Kidney (tissue), 14 donors: ENCODE data around the gene USP28. TPM values are rescaled to one million over a fixed set of nuclear protein-coding genes. Genes with fewer than 3 reads are reported as not detected.

ENCODE experiments used
- DNase-seq, 5 donors: peaks; one replicate each; pipeline ENCODE4 v3.0.0-alpha.2; 2013 to 2020
- FAIRE-seq: peaks from 2 replicates; lab custom pipeline; 2012; peaks lifted over from hg19 to GRCh38; lab: Jason Lieb, UNC
- H3K27ac ChIP-seq, 2 donors: one replicate each; pipeline ENCODE4 v1.7.0; 2013; ENCODE audit warnings: low read depth in 2 of 2, low read length in 2 of 2, inconsistent platforms in 1 of 2
- H3K27me3 ChIP-seq: one replicate; pipeline ENCODE4 v1.7.1; 2013; ENCODE audit warnings: low read length, inconsistent platforms; ENCODE audit not compliant: control insufficient read depth, insufficient read depth
- H3K36me3 ChIP-seq, 3 donors: one replicate each; pipeline versions ENCODE4 v1.7.0 to v1.7.1; 2013; ENCODE audit warnings: low read length in 3 of 3, control low read depth in 1 of 3, inconsistent platforms in 1 of 3; ENCODE audit not compliant: insufficient read depth in 3 of 3, control insufficient read depth in 2 of 3
- H3K4me1 ChIP-seq, 3 donors: one replicate each; pipeline versions ENCODE4 v1.7.0 to v1.7.1; 2013; ENCODE audit warnings: low read length in 3 of 3, inconsistent platforms in 1 of 3, low read depth in 1 of 3; ENCODE audit not compliant: control insufficient read depth in 2 of 3, insufficient read depth in 2 of 3
- H3K4me3 ChIP-seq, 3 donors: one replicate each; pipeline versions ENCODE4 v1.7.0 to v1.8.1; 2013; ENCODE audit warnings: low read length in 3 of 3, control low read depth in 1 of 3, inconsistent platforms in 1 of 3
- H3K9ac ChIP-seq, 3 donors: one replicate each; pipeline versions ENCODE4 v1.7.0 to v1.7.1; 2013; ENCODE audit warnings: low read length in 3 of 3, control low read depth in 1 of 3, inconsistent platforms in 1 of 3
- H3K9me3 ChIP-seq, 3 donors: one replicate each; pipeline versions ENCODE4 v1.7.0 to v1.7.1; 2013; ENCODE audit warnings: low read length in 3 of 3, control low read depth in 1 of 3, inconsistent platforms in 1 of 3; ENCODE audit not compliant: control insufficient read depth in 2 of 3, insufficient read depth in 1 of 3
- intact Hi-C: fragments of 100-400 bp; cut with DNase I; formaldehyde crosslinking; loops from one replicate; pipeline ENCODE4 v1.11.1; 2022
- polyA plus RNA-seq: library from polyadenylated mRNA; stranded (reverse); fragments of 350-450 nt; fragmentation: Illumina TruSeq; extraction: RNeasy Lipid Tissue Mini Kit (QIAGEN cat#74804); gene quantifications from one replicate; pipeline ENCODE4 v1.2.3, GENCODE V29; 2014; ENCODE audit warnings: low read depth, low replicate concordance; ENCODE audit not compliant: insufficient read depth
- total RNA-seq: library from RNA; stranded (reverse); fragmentation: NEBNext Ultra II Directional; extraction: Animal tissue kit (Norgen Biotek cat#: 25700); gene quantifications from one replicate; pipeline ENCODE4 v1.2.1, GENCODE V29; 2021
- TF ChIP-seq, protein P1 (sequence below): IDR thresholded peaks from 3 replicates; pipeline ENCODE4 v1.5.1; 2012; ENCODE audit warnings: mild to moderate bottlenecking, moderate library complexity, borderline replicate concordance; ENCODE audit not compliant: insufficient read depth; ENCODE audit errors: extremely low read depth
- donor health status: control.
- donor health status: control.
- donor health status: control.
- donor health status: control.
- donor health status: control.
- donor health status: DM: yes; HTN: yes; CAD: no.
- donor health status: Normal renal cell carcinoma (clear cell type).

USP28 gene
- total and polyA plus RNA-seq, 2 donors from 2014 or later, result 5.3 to 19.4 TPM

DNA sequence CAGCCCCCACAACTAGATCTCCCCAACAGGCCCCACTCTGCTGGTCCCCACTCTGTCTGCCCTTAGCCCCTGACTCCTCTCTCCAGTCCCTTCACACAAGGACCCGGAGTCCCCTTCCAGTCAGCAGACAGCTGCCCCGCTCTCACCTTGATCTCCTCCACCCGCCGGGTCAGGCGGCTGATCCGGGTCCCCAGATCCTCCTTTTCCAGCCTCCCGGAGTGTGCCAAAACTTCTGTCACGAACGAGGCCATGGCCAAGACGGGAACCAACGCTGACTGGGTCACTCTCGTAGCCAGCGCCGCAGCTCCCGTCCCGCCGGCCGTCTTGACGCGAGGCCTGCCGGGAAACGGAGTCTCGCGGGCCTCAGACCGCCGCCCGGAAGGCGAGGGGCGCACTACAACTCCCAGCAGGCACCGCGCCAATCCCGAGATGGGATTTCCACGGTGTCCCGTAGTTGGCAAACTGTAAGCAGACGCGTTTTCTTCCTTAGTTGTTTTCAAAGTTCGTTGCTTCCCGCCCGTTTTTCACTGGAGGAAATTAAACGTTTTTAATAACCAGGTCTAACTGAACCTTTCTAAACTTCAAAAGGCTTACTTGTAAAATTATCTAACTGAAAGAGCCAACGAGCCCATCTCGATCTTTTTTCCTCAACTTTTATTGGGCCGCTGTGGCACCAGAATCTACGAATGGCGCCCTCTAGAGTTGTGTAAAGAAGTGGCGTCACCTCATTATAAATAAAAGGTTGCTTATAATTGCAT, 101.8 kb downstream of the USP28 start, which contains the start of gene ZW10:
ZW10 (minus strand) TSS at position 277 of the 758 bp plus-strand sequence; CDS start at position 251, 26 bp downstream.
- FAIRE-seq, result peak; percentile 92
- H3K9ac ChIP-seq, result peak within 1 kb of the TSS; percentile 88 to 92 (median 90)
- TF ChIP-seq, protein P1, sequence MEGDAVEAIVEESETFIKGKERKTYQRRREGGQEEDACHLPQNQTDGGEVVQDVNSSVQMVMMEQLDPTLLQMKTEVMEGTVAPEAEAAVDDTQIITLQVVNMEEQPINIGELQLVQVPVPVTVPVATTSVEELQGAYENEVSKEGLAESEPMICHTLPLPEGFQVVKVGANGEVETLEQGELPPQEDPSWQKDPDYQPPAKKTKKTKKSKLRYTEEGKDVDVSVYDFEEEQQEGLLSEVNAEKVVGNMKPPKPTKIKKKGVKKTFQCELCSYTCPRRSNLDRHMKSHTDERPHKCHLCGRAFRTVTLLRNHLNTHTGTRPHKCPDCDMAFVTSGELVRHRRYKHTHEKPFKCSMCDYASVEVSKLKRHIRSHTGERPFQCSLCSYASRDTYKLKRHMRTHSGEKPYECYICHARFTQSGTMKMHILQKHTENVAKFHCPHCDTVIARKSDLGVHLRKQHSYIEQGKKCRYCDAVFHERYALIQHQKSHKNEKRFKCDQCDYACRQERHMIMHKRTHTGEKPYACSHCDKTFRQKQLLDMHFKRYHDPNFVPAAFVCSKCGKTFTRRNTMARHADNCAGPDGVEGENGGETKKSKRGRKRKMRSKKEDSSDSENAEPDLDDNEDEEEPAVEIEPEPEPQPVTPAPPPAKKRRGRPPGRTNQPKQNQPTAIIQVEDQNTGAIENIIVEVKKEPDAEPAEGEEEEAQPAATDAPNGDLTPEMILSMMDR, result peak; percentile 69
- H3K36me3 ChIP-seq, result no peaks in the 10 kb centered on the region
- peak within 1 kb of the TSS; percentile 53 to 92 for H3K27ac ChIP-seq
- peaks cover 0 to 5% (median 0%) of the 10 kb centered on the region in 3 donors for H3K4me1 ChIP-seq
- H3K27me3 ChIP-seq, result no peaks in the 10 kb centered on the region
- intact Hi-C loops, result no loop called here
- no peaks in the 10 kb centered on the region for H3K9me3 ChIP-seq
- peak within 1 kb of the TSS; percentile 79 to 96 (median 94) for H3K4me3 ChIP-seq
- DNase-seq, result peak; percentile 95 to 99 (median 98)

DNA sequence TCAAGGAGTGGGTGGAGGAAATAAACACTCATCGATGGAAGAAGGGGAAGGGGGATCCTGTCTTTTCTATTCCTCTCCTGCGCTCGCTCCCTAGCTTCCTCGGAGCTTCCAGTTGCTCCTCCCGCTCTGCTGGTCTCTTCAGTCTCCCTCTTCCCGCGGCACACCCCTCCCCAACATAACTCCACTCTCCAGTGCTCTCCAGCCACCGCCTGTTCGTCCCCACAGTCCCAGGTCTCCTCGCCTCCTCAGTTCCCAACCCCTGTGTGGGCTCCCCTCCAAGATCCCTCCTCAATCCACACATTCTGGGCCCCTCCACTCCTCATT, 102.3 kb downstream of the USP28 start:
- H3K4me1 ChIP-seq, result peaks cover 0 to 3% (median 0%) of the 10 kb centered on the region in 3 donors
- no peaks in the 10 kb centered on the region for H3K36me3 ChIP-seq
- TF ChIP-seq, protein P1, result no peak
- intact Hi-C loops, result no loop called here
- H3K4me3 ChIP-seq, result peak overlapping the region; percentile 79 to 96 (median 94)
- H3K9me3 ChIP-seq, result no peaks in the 10 kb centered on the region
- H3K9ac ChIP-seq, result peak overlapping the region; percentile 71 to 92 (median 88)
- DNase-seq (peak in 1 of 5 donors; percentile 55), FAIRE-seq (no peak)
- H3K27me3 ChIP-seq, result no peaks in the 10 kb centered on the region
- H3K27ac ChIP-seq, result peak overlapping the region; percentile 51 to 73

DNA sequence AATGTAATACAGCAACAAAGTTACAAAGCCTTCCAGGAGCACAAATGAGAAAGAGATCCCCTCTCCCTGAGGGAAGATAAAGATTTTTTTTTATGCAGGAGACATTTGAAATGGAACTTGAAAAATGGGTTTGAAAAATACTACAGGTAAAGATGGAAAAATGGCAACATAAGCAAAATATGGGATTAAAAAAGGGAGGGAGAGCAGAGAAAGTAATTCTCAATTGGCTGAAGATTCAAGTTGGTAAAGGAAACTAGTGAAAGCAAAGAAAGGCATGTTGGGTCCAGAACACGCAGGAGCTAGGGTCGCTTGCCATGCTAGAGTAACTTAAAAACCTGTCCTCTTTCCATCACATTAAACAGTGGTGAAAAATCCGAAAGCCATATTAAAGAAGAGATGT, 103.4 kb downstream of the USP28 start:
- H3K27me3 ChIP-seq, result no peaks in the 10 kb centered on the region
- H3K4me1 ChIP-seq, result peaks cover 0 to 2% (median 0%) of the 10 kb centered on the region in 3 donors
- H3K9me3 ChIP-seq, result no peaks in the 10 kb centered on the region
- TF ChIP-seq, protein P1, result no peak
- DNase-seq (no peak), FAIRE-seq (no peak)
- intact Hi-C loops, result no loop called here
- no peak overlapping the region for H3K4me3 ChIP-seq
- no peak overlapping the region for H3K27ac ChIP-seq
- no peak overlapping the region for H3K9ac ChIP-seq
- H3K36me3 ChIP-seq, result peaks cover 0 to 5% (median 0%) of the 10 kb centered on the region in 3 donors
